Naive B cell (primary cell): ENCODE data around the gene LAG3. TPM values are rescaled to one million over a fixed set of nuclear protein-coding genes. Genes with fewer than 3 reads are reported as not detected.
A peak's percentile ranks its signal among the peaks of the same experiment; 100 is the strongest.

Source experiments
- ATAC-seq, 2 donors: fragments of 150-1000 bp; cut with Tn5 transposase; 2 replicates each; pipeline ENCODE4 v1.10.0; 2021; ENCODE audit warnings: low read depth in 2 of 2, mild to moderate bottlenecking in 2 of 2, moderate library complexity in 2 of 2
- DNase-seq: peaks from one replicate; pipeline ENCODE4 v3.0.0; 2022
- H3K27ac Mint-ChIP-seq, 6 donors: one replicate each; pipeline ENCODE4 v1.8.0; 2020 to 2022; ENCODE audit warnings: mild to moderate bottlenecking in 6 of 6, mixed read lengths in 6 of 6, moderate library complexity in 5 of 6, inconsistent platforms in 2 of 6
- H3K27me3 Mint-ChIP-seq, 3 donors: one replicate each; pipeline ENCODE4 v1.8.0; 2021 to 2022; ENCODE audit warnings: mixed read lengths in 3 of 3, mild to moderate bottlenecking in 1 of 3
- H3K36me3 Mint-ChIP-seq, 2 donors: one replicate each; pipeline ENCODE4 v1.8.0; 2020 to 2022; ENCODE audit warnings: mixed read lengths in 2 of 2, inconsistent platforms in 1 of 2, mild to moderate bottlenecking in 1 of 2
- H3K4me1 Mint-ChIP-seq, 3 donors: one replicate each; pipeline ENCODE4 v1.8.0; 2020 to 2022; ENCODE audit warnings: mixed read lengths in 3 of 3, inconsistent platforms in 1 of 3, mild to moderate bottlenecking in 1 of 3, moderate library complexity in 1 of 3
- H3K4me3 Mint-ChIP-seq, 8 donors: one replicate each; pipeline ENCODE4 v1.8.0; 2020 to 2022; ENCODE audit warnings: mild to moderate bottlenecking in 8 of 8, mixed read lengths in 8 of 8, moderate library complexity in 8 of 8, inconsistent platforms in 2 of 8
- H3K9me3 Mint-ChIP-seq, 7 donors: one replicate each; pipeline ENCODE4 v1.8.0; 2020 to 2022; ENCODE audit warnings: mixed read lengths in 7 of 7, mild to moderate bottlenecking in 5 of 7, inconsistent platforms in 2 of 7, moderate library complexity in 1 of 7
- polyA plus RNA-seq, 6 donors: library from polyadenylated mRNA; unstranded; fragments of 300-500 nt; fragmentation: Illumina TruSeq; gene quantifications; one replicate each; pipeline ENCODE4 v1.2.3, GENCODE V29; 2021; ENCODE audit warnings: low read depth in 6 of 6

The LAG3 gene
- polyA plus RNA-seq, 6 donors from 2014 or later: 0.16 to 0.17 TPM; not detected in 4

DNA sequence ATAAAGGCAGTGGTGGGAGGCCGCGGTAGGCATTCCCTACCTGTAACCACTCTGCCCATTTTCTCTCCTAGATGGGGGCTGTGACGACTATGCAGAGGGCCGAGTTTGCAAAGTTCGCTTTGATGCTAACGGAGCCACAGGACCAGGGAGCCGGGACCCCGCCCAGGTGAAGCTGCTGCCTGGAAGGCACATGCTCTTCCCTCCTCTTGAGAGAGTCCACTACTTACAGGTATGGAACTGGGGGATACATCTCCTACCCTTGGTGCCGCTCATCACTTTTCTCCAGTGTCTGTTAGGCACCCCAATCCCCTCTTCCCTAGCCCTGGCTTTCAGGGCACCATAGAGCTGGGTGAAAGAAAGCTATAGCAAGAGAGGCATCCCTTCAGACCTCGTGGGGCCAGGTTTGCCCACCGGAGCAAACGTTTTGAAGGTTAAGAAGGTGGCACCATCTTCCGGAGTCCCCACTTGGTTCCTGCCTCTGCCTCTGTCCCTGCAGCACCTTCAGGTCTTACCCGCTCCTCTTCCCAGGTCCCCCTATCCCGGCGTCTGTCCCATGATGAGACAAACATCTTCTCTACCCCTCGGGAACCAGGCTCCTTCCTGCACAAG is 53.9 kb downstream of the LAG3 start:
- Mint-ChIP-seq H3K27me3 (peaks cover 64 to 99% (median 96%) of the 10 kb centered on the region in 3 donors), H3K36me3 (peaks cover 0 to 21% of the 10 kb centered on the region in 2 donors), H3K9me3 (no peaks in the 10 kb centered on the region), H3K27ac (no peak overlapping the region), H3K4me1 (peaks cover 30 to 47% (median 38%) of the 10 kb centered on the region in 3 donors), H3K4me3 (peak overlapping the region in 2 of 8 donors; percentile 1 to 29)
- DNase-seq (no peak), ATAC-seq (no peak)

DNA sequence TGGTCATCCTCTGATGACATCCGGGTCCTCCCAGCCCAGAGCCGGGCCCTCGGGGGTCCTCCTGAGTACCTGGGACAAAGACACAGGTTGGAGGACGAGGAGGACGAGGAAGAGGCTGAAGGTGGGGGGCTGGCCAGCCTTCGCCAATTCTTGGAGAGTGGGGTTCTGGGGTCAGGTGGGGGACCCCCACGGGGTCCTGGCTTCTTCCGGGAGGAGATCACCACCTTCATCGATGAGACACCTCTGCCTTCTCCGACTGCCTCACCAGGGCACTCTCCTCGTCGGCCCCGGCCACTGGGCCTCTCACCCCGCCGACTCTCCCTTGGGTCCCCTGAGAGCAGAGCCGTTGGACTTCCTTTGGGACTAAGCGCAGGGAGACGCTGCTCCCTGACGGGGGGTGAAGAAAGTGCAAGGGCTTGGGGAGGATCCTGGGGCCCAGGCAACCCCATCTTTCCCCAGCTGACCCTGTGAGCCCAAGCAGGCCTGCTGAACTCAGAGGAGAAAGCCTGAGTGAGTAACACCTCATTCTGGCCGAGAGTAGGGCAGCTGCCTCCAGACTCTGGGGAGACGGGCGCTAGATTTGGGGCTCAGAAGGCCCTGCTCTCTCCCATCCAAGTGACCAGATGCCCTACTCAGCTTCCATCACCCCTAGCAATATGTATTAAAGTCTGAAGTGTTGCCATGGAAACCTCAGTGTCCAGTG is 54.6 kb downstream of the LAG3 start:
- DNase-seq (no peak), ATAC-seq (no peak)
- no peaks in the 10 kb centered on the region for H3K9me3 Mint-ChIP-seq
- peaks cover 0 to 21% of the 10 kb centered on the region in 2 donors for H3K36me3 Mint-ChIP-seq
- peak overlapping the region in 7 of 8 donors; percentile 28 to 83 (median 71) for H3K4me3 Mint-ChIP-seq
- H3K27ac Mint-ChIP-seq: no peak overlapping the region
- H3K27me3 Mint-ChIP-seq: peaks cover 66 to 99% (median 98%) of the 10 kb centered on the region in 3 donors
- peaks cover 27 to 42% (median 35%) of the 10 kb centered on the region in 3 donors for H3K4me1 Mint-ChIP-seq

DNA sequence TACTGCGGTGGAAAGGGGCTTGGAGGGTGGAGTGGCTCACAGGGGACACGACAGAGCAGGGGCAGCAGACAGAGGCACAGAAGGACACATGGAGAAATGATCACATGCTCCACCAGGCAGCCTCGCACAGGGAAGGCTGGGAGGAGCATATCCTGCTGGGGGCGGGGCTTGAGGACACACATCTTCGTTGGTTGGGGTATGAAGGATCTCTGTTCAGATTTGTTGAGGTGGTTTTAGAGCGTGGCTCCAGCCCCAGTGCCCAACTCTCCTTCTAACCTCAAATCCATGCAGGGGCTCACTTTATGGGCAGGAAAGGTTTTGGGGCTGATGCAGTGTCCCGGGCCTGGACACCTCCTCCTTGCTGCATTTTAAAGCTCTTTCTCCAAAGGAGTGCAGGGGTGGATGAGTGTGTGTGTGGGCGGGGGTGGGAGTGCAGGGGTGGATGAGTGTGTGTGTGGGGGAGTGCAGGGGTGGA is 55.2 kb downstream of the LAG3 start:
- peaks cover 0 to 21% of the 10 kb centered on the region in 2 donors for H3K36me3 Mint-ChIP-seq

More for the DNA sequence above, 55.2 kb downstream of the LAG3 start:
- no peaks in the 10 kb centered on the region for H3K9me3 Mint-ChIP-seq
- H3K27me3 Mint-ChIP-seq: peaks cover 70 to 98% (median 97%) of the 10 kb centered on the region in 3 donors
- no peak overlapping the region for H3K27ac Mint-ChIP-seq
- DNase-seq (no peak), ATAC-seq (no peak)
- peak overlapping the region; percentile 28 to 83 (median 70) for H3K4me3 Mint-ChIP-seq
- H3K4me1 Mint-ChIP-seq: peaks cover 23 to 37% (median 32%) of the 10 kb centered on the region in 3 donors

Other genes starting within 250 kb of the LAG3 start
- gene GAPDH, start 238.0 kb upstream of the LAG3 start, polyA plus RNA-seq: 1,000 to 10,000 TPM in 1 of 6 donors, 100 to 1,000 TPM in 5; 607 to 1,152 (median 779) TPM
- 10 to 100 TPM in 1 of 6 donors, 1 to 10 TPM in 5; 4.6 to 15.3 (median 6.3) TPM for gene IFFO1, start 216.5 kb upstream of the LAG3 start, polyA plus RNA-seq
- gene NOP2, start 204.2 kb upstream of the LAG3 start, polyA plus RNA-seq: 10 to 100 TPM; 11.7 to 27.6 (median 17.5) TPM
- 10 to 100 TPM; 26.6 to 67.1 (median 44.5) TPM for gene CHD4, start 165.1 kb upstream of the LAG3 start, polyA plus RNA-seq
- gene LPAR5, start 136.6 kb upstream of the LAG3 start, polyA plus RNA-seq: 10 to 100 TPM; 25.2 to 69.9 (median 40.1) TPM
- gene ACRBP, start 125.1 kb upstream of the LAG3 start, polyA plus RNA-seq: 10 to 100 TPM in 1 of 6 donors, 1 to 10 TPM in 5; 3.8 to 11.0 (median 8.9) TPM
- gene ING4, start 109.4 kb upstream of the LAG3 start, polyA plus RNA-seq: 100 to 1,000 TPM in 4 of 6 donors, 10 to 100 TPM in 2; 93.5 to 139 (median 112) TPM
- gene ZNF384, start 83.1 kb upstream of the LAG3 start, polyA plus RNA-seq: 10 to 100 TPM; 13.5 to 39.7 (median 23.2) TPM
- not detected for gene PIANP, start 71.7 kb upstream of the LAG3 start, polyA plus RNA-seq
- gene COPS7A, start 48.5 kb upstream of the LAG3 start, polyA plus RNA-seq: 10 to 100 TPM; 26.4 to 43.9 (median 34.4) TPM
- gene MLF2, start 19.4 kb upstream of the LAG3 start, polyA plus RNA-seq: 100 to 1,000 TPM; 128 to 167 (median 150) TPM
- gene PTMS, start 6.2 kb upstream of the LAG3 start, polyA plus RNA-seq: under 1 TPM in 1 of 6 donors, not detected in 5; 0.38 TPM
- gene CD4, start 17.0 kb downstream of the LAG3 start, polyA plus RNA-seq: 1 to 10 TPM in 3 of 6 donors, under 1 TPM in 3; 0.29 to 1.7 (median 1.1) TPM
- gene GPR162, start 49.3 kb downstream of the LAG3 start, polyA plus RNA-seq: not detected
- not detected for gene P3H3, start 55.9 kb downstream of the LAG3 start, polyA plus RNA-seq
- not detected for gene GNB3, start 68.4 kb downstream of the LAG3 start, polyA plus RNA-seq
- 1 to 10 TPM in 1 of 6 donors, under 1 TPM in 3, not detected in 2; 0.74 to 1.0 (median 0.89) TPM for gene CDCA3, start 78.8 kb downstream of the LAG3 start, polyA plus RNA-seq
- gene USP5, start 79.6 kb downstream of the LAG3 start, polyA plus RNA-seq: 10 to 100 TPM; 28.5 to 45.1 (median 35.4) TPM
- 100 to 1,000 TPM; 294 to 712 (median 357) TPM for gene TPI1, start 95.0 kb downstream of the LAG3 start, polyA plus RNA-seq
- 10 to 100 TPM in 2 of 6 donors, 1 to 10 TPM in 4; 7.9 to 15.5 (median 8.9) TPM for gene SPSB2, start 100.8 kb downstream of the LAG3 start, polyA plus RNA-seq
- 1 to 10 TPM; 4.1 to 8.7 (median 7.1) TPM for gene LRRC23, start 132.3 kb downstream of the LAG3 start, polyA plus RNA-seq
- 1 to 10 TPM; 3.8 to 8.4 (median 5.9) TPM for gene ENO2, start 142.1 kb downstream of the LAG3 start, polyA plus RNA-seq
- gene ATN1, start 155.4 kb downstream of the LAG3 start, polyA plus RNA-seq: 1 to 10 TPM in 3 of 6 donors, under 1 TPM in 2, not detected in 1; 0.57 to 2.2 (median 1.1) TPM
- not detected for gene RNU7-1, start 171.3 kb downstream of the LAG3 start, polyA plus RNA-seq
- 100 to 1,000 TPM; 126 to 211 (median 194) TPM for gene C12orf57, start 171.5 kb downstream of the LAG3 start, polyA plus RNA-seq
- 1,000 to 10,000 TPM in 1 of 6 donors, 100 to 1,000 TPM in 5; 398 to 1,059 (median 612) TPM for gene PTPN6, start 178.8 kb downstream of the LAG3 start, polyA plus RNA-seq
- 100 to 1,000 TPM; 107 to 127 (median 114) TPM for gene PHB2, start 198.1 kb downstream of the LAG3 start, polyA plus RNA-seq
- gene EMG1, start 198.4 kb downstream of the LAG3 start, polyA plus RNA-seq: 10 to 100 TPM; 69.7 to 82.7 (median 80.4) TPM
- 10 to 100 TPM; 14.4 to 30.7 (median 16.7) TPM for gene LPCAT3, start 246.0 kb downstream of the LAG3 start, polyA plus RNA-seq